Measurements from ENCODE around the gene NYAP1. TPM values are rescaled to one million over a fixed set of nuclear protein-coding genes. Genes with fewer than 3 reads are reported as not detected.

NYAP1 gene
- total RNA-seq, 1 donor from 2014 or later: 1.2 TPM

- no peak for DNase-seq (ENCODE audit: low spot score)
- H3K27me3 ChIP-seq: peaks cover 10% of the 10 kb centered on the region
- Mint-ChIP-seq H3K4me3 (no peak overlapping the region), H3K9me3 (no peaks in the 10 kb centered on the region), H3K27me3 (ENCODE audit: insufficient read depth, low read depth) (peaks cover 3% of the 10 kb centered on the region), H3K36me3 (no peaks in the 10 kb centered on the region), H3K27ac (no peak overlapping the region), H3K4me1 (peaks cover 65% of the 10 kb centered on the region)
- no peak overlapping the region for H3K4me2 ChIP-seq
- no peak overlapping the region for H3K4me3 ChIP-seq
- no peak overlapping the region for H3K9ac ChIP-seq
- peaks cover 13% of the 10 kb centered on the region for H3K79me2 ChIP-seq (ENCODE audit: low read depth)
- H3K27ac ChIP-seq: no peak overlapping the region
- peaks cover 8% of the 10 kb centered on the region for H3F3A ChIP-seq (ENCODE audit: low read depth)
- no peak overlapping the region for H2AFZ ChIP-seq (replicated peaks)
- H3K4me1 ChIP-seq: peaks cover 26% of the 10 kb centered on the region
- TF ChIP-seq EZH2 (IDR thresholded peaks at IDR 0.05) (no peak), EZH2phosphoT487 (IDR thresholded peaks at IDR 0.05) (no peak)
- TF ChIP-seq, protein P1, sequence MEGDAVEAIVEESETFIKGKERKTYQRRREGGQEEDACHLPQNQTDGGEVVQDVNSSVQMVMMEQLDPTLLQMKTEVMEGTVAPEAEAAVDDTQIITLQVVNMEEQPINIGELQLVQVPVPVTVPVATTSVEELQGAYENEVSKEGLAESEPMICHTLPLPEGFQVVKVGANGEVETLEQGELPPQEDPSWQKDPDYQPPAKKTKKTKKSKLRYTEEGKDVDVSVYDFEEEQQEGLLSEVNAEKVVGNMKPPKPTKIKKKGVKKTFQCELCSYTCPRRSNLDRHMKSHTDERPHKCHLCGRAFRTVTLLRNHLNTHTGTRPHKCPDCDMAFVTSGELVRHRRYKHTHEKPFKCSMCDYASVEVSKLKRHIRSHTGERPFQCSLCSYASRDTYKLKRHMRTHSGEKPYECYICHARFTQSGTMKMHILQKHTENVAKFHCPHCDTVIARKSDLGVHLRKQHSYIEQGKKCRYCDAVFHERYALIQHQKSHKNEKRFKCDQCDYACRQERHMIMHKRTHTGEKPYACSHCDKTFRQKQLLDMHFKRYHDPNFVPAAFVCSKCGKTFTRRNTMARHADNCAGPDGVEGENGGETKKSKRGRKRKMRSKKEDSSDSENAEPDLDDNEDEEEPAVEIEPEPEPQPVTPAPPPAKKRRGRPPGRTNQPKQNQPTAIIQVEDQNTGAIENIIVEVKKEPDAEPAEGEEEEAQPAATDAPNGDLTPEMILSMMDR (IDR thresholded peaks at IDR 0.05): no peak
- H3K36me3 ChIP-seq: no peaks in the 10 kb centered on the region
- no peaks in the 10 kb centered on the region for H3K9me3 ChIP-seq (ENCODE audit: low read depth)
- H4K20me1 ChIP-seq (ENCODE audit: low read depth): peaks cover 24% of the 10 kb centered on the region
Observed at GRCh38 chr7:100543586-100543985, 59.9 kb downstream of the NYAP1 start.

GRCh38 chr7:100544386-100544785 is 60.7 kb downstream of the NYAP1 start:
- Mint-ChIP-seq H3K4me1 (peaks cover 66% of the 10 kb centered on the region), H3K9me3 (no peaks in the 10 kb centered on the region), H3K27me3 (ENCODE audit: insufficient read depth, low read depth) (peaks cover 3% of the 10 kb centered on the region), H3K4me3 (no peak overlapping the region), H3K27ac (no peak overlapping the region), H3K36me3 (no peaks in the 10 kb centered on the region)
- no peaks in the 10 kb centered on the region for H3K9me3 ChIP-seq (ENCODE audit: low read depth)
- H3F3A ChIP-seq (ENCODE audit: low read depth): peaks cover 8% of the 10 kb centered on the region
- H3K27me3 ChIP-seq: peaks cover 10% of the 10 kb centered on the region
- no peak overlapping the region for H3K4me2 ChIP-seq
- H3K79me2 ChIP-seq (ENCODE audit: low read depth): peaks cover 13% of the 10 kb centered on the region
- peaks cover 26% of the 10 kb centered on the region for H3K4me1 ChIP-seq
- DNase-seq (ENCODE audit: low spot score): no peak
- H4K20me1 ChIP-seq (ENCODE audit: low read depth): peaks cover 24% of the 10 kb centered on the region
- no peak overlapping the region for H3K9ac ChIP-seq
- no peak overlapping the region for H3K4me3 ChIP-seq
- no peak overlapping the region for H2AFZ ChIP-seq (replicated peaks)
- no peaks in the 10 kb centered on the region for H3K36me3 ChIP-seq
- TF ChIP-seq, protein P1 (IDR thresholded peaks at IDR 0.05): no peak
- no peak for TF ChIP-seq EZH2 (IDR thresholded peaks at IDR 0.05)
- H3K27ac ChIP-seq: no peak overlapping the region

Small RNA genes within 50 kb of the gene (small RNA-seq; reads per million reads assigned to genes)
- not detected for gene RN7SL416P

Other genes with a start within 250 kb of the NYAP1 start
- gene SPDYE3, start 176.2 kb upstream of the NYAP1 start, total RNA-seq (ENCODE audit: low replicate concordance): not detected in 2 replicates
- 19.3 and 43.6 TPM in 2 replicates for gene PILRB, start 125.8 kb upstream of the NYAP1 start, total RNA-seq (ENCODE audit: low replicate concordance)
- gene PILRA, start 110.4 kb upstream of the NYAP1 start, total RNA-seq (ENCODE audit: low replicate concordance): 0.68 and 6.7 TPM in 2 replicates
- gene ZCWPW1, start 55.2 kb upstream of the NYAP1 start, total RNA-seq (ENCODE audit: low replicate concordance): 1.4 and 1.8 TPM in 2 replicates
- 16.4 and 42.6 TPM in 2 replicates for gene MEPCE, start 54.1 kb upstream of the NYAP1 start, total RNA-seq (ENCODE audit: low replicate concordance)
- 7.3 and 33.0 TPM in 2 replicates for gene PPP1R35, start 47.4 kb upstream of the NYAP1 start, total RNA-seq (ENCODE audit: low replicate concordance)
- 0.71 TPM in 1 of 2 replicates, not detected in the other for gene SPACDR, start 19.7 kb upstream of the NYAP1 start, total RNA-seq (ENCODE audit: low replicate concordance)
- 11.0 and 17.6 TPM in 2 replicates for gene TSC22D4, start 4.7 kb upstream of the NYAP1 start, total RNA-seq (ENCODE audit: low replicate concordance)
- gene AGFG2, start 55.3 kb downstream of the NYAP1 start, total RNA-seq (ENCODE audit: low replicate concordance): 1.2 and 5.6 TPM in 2 replicates
- gene SAP25, start 90.0 kb downstream of the NYAP1 start, total RNA-seq (ENCODE audit: low replicate concordance): 1.5 TPM in 1 of 2 replicates, not detected in the other
- 4.5 and 55.9 TPM in 2 replicates for gene LRCH4, start 102.2 kb downstream of the NYAP1 start, total RNA-seq (ENCODE audit: low replicate concordance)
- 1.2 and 2.5 TPM in 2 replicates for gene FBXO24, start 102.4 kb downstream of the NYAP1 start, total RNA-seq (ENCODE audit: low replicate concordance)
- 6.6 and 8.5 TPM in 2 replicates for gene PCOLCE, start 118.4 kb downstream of the NYAP1 start, total RNA-seq (ENCODE audit: low replicate concordance)
- gene MOSPD3, start 128.6 kb downstream of the NYAP1 start, total RNA-seq (ENCODE audit: low replicate concordance): 3.0 and 11.5 TPM in 2 replicates
- 0.34 and 1.9 TPM in 2 replicates for gene TFR2, start 157.6 kb downstream of the NYAP1 start, total RNA-seq (ENCODE audit: low replicate concordance)
- not detected in 2 replicates for gene ACTL6B, start 172.5 kb downstream of the NYAP1 start, total RNA-seq (ENCODE audit: low replicate concordance)
- 54.3 and 110 TPM in 2 replicates for gene GNB2, start 189.8 kb downstream of the NYAP1 start, total RNA-seq (ENCODE audit: low replicate concordance)
- gene GIGYF1, start 210.3 kb downstream of the NYAP1 start, total RNA-seq (ENCODE audit: low replicate concordance): 24.2 and 64.5 TPM in 2 replicates
- 19.4 and 55.1 TPM in 2 replicates for gene POP7, start 222.2 kb downstream of the NYAP1 start, total RNA-seq (ENCODE audit: low replicate concordance)
- 0.09 and 0.58 TPM in 2 replicates for gene EPO, start 236.5 kb downstream of the NYAP1 start, total RNA-seq (ENCODE audit: low replicate concordance)
- 0.03 TPM in 1 of 2 replicates, not detected in the other for gene ZAN, start 249.7 kb downstream of the NYAP1 start, total RNA-seq (ENCODE audit: low replicate concordance)